HTR-8/SVneo (cell line): Measurements from ENCODE around the gene TMBIM1.

Source experiments
- DNase-seq: peaks from one replicate; pipeline ENCODE4 v3.0.0; 2011; ENCODE audit warnings: low spot score, mixed read lengths; ENCODE audit not compliant: insufficient read length
- FAIRE-seq: peaks from 2 replicates; lab custom pipeline; 2011; peaks lifted over from hg19 to GRCh38; lab: Jason Lieb, UNC

Gene TMBIM1

GRCh38 chr2:218294430-218295022 is 2.2 kb upstream of the TMBIM1 start:
- FAIRE-seq (no peak), DNase-seq (no peak)

GRCh38 chr2:218293715-218294429 is 1.6 kb upstream of the TMBIM1 start:
- no peak for DNase-seq
- FAIRE-seq, result no peak

DNA sequence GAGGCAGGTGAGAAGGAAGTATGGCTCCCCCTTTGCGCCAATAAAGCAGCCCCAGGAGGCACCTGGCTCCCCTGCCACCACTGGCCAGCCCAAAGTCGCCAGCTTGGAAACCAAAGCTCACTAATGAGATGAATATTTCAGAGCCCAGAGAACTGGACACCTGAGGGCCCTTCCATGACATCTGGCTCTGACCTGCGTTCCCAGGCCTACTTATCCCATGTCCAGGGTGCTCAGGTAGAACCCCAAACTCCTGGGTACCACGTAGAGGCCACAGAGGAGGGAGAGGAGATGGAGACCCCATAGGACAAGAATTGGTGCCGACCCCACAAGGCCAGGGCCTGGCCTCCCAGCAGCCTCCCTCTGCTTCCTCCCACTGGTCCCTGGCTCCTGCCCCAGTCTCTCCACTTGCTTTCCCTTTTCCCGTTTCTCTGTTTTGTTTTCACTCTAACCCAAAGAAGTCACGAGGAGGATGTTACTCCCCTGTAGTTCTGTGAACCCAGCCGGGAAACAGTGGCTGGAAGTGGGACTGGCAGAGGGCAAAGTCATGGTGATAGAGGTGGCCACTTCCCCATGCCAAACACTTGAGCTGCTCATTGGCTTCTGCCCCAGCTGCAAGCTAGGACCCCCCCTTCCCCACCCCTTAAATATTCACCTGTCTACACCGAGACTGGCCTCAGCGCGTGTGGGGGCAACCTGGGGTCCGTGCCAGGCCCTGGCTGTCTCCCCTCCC is 820 bp downstream of the TMBIM1 start:
- DNase-seq (no peak), FAIRE-seq (no peak)

- FAIRE-seq (no peak), DNase-seq (no peak)
Observed at GRCh38 chr2:218290316-218291261, 1.7 kb downstream of the TMBIM1 start.

DNA sequence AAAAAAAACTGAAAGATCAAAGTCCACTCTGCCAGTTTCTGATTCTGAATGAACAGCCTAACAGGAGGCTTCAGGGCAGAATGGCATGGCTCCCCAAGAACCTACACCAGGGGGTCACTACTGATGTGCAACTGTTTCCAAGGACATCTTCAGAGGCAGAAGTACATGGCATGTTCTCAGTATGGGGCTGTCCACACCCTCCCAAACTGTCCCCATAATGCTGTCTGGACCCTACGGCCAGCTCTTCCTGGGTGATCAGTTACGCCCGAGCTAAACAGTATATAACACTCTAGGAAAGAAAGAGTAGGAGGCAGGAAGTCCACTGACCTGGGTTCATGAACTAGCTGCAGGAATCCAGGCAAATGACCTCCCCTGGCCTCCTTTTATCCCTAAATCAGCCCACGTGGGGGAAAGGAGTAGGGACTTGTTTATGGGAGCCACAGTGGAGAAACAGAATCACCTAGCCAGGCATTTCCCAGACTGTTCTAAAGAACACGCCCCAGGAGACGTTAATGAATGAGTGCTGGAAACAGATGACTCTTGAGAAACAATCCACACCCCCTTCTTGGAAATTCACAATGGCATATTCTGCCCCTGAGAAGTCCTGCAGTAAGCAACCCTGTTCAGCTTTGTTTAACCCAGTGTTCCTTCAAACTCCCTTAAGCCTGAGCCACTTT is 2.5 kb downstream of the TMBIM1 start:
- DNase-seq (no peak), FAIRE-seq (no peak)

GRCh38 chr2:218286570-218287459 is 5.5 kb downstream of the TMBIM1 start:
- DNase-seq, result peak; percentile 92
- FAIRE-seq, result no peak

- DNase-seq (no peak), FAIRE-seq (no peak)
Observed at GRCh38 chr2:218285604-218286003, 6.7 kb downstream of the TMBIM1 start.

GRCh38 chr2:218284106-218284811 is 8.0 kb downstream of the TMBIM1 start:
- no peak for DNase-seq
- no peak for FAIRE-seq

GRCh38 chr2:218282173-218282991 is 9.9 kb downstream of the TMBIM1 start:
- DNase-seq, result no peak
- no peak for FAIRE-seq

DNA sequence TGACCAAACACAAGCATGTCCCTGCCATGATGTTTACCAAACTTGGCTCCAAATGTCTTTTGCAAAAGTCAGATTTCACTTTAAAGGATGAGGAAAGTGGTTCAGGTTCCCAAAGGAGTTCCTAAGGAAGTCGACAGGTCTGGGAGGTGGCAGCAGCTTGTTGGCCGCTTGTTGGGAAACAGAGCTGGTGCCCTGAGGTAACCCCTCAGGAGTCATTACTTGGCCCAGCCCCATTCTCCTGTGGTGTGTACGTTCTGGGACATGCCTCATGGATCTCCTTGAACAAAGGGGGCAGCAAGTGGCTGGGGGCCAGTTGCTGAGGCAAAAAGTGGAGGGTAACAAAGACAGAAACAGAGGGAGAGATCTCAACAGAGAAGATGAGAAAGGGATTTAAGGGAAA is 10.9 kb downstream of the TMBIM1 start:
- FAIRE-seq (no peak), DNase-seq (no peak)

- FAIRE-seq (no peak), DNase-seq (no peak)
Observed at GRCh38 chr2:218280260-218280870, 11.9 kb downstream of the TMBIM1 start.

DNA sequence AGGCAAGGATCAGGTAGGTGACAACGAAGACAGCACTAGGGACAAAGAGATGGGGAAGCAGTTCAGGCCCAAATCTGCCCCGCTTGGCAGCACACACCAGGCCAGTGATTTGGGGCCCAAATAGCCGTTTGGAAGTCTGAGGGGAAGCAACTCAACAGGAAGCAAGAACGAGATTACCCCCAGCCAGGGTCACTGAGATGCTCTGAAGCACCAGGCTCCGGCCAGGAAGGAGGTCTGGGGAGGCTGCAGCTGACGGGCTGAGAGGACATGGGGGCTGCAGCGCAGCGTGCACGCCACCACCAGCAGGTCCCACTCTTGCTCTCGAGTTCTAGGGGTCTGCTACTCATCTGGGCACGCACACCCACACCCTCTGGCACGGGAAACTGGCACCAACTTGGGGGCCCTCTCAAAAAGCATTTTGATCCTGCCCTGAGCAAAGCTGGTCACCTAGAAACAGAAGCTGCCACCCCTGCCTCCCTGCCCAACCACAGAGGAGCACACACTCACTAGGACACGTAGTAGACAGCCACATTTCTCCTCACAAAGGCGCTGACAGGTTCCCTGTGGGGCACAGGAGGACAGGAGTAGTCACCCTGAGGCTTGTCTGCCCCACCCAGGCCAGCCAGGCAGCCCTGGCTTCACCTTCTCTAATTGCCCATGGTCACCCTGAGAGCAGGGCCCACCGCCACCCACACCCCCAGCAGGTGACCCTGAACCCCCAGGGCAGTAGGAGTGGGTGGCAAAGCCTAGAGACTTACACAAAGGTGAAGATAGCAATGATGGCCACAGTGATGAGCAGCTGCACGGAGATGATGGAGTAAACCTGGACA is 13.6 kb downstream of the TMBIM1 start:
- DNase-seq (no peak), FAIRE-seq (no peak)

GRCh38 chr2:218277921-218278320 is 14.4 kb downstream of the TMBIM1 start:
- FAIRE-seq, result no peak

GRCh38 chr2:218276986-218277755 is 15.1 kb downstream of the TMBIM1 start:
- FAIRE-seq (no peak), DNase-seq (no peak)

More at GRCh38 chr2:218277921-218278320, 14.4 kb downstream of the TMBIM1 start:
- DNase-seq, result no peak

- DNase-seq (no peak), FAIRE-seq (no peak)
Observed at GRCh38 chr2:218275371-218276072, 16.8 kb downstream of the TMBIM1 start.
